Measurements from ENCODE around the gene ABCC1. TPM values are rescaled to one million over a fixed set of nuclear protein-coding genes. Genes with fewer than 3 reads are reported as not detected.
"Not testable (repeated sequence)": the region's sequence is repeated elsewhere in the genome, so short reads cannot be mapped to it uniquely, and the experiment has no call there.

Gene ABCC1
- total RNA-seq, 6 experiments from 2014 or later = 49.3 to 63.6 (median 57.1) TPM

DNA sequence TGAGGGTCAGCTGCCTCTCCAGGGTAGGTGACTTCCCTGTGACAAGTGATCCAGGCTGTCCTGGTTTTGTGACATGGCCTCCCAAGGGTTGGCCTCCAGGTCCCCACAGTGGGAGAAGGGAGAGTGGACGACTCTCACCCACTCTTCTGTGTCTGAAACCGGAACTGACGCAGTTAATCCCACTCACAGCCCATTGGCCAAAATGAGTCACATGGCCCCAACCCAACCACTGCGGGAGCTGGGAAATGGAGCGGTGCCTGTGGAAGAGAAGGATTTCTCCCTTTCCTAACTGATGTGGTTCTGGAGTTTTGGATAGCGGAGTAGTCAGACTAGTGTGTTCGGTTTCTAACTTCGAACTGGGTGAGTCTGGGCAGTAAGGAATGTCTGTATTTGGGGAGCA is 194.5 kb downstream of the ABCC1 start:
- H3K4me1 Mint-ChIP-seq (ENCODE audit: low read depth) = peaks cover 9% of the 10 kb centered on the region
- H3K36me3 Mint-ChIP-seq (ENCODE audit: low read depth) = peaks cover 7% of the 10 kb centered on the region
- no peak overlapping the region for H3K4me3 Mint-ChIP-seq
- TF ChIP-seq, protein P1, sequence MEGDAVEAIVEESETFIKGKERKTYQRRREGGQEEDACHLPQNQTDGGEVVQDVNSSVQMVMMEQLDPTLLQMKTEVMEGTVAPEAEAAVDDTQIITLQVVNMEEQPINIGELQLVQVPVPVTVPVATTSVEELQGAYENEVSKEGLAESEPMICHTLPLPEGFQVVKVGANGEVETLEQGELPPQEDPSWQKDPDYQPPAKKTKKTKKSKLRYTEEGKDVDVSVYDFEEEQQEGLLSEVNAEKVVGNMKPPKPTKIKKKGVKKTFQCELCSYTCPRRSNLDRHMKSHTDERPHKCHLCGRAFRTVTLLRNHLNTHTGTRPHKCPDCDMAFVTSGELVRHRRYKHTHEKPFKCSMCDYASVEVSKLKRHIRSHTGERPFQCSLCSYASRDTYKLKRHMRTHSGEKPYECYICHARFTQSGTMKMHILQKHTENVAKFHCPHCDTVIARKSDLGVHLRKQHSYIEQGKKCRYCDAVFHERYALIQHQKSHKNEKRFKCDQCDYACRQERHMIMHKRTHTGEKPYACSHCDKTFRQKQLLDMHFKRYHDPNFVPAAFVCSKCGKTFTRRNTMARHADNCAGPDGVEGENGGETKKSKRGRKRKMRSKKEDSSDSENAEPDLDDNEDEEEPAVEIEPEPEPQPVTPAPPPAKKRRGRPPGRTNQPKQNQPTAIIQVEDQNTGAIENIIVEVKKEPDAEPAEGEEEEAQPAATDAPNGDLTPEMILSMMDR (IDR thresholded peaks at IDR 0.05) = no peak
- H3K27ac Mint-ChIP-seq = no peak overlapping the region
- DNase-seq = no peak
- H3K27me3 Mint-ChIP-seq (ENCODE audit: insufficient read depth) = peaks cover 5% of the 10 kb centered on the region
- no peaks in the 10 kb centered on the region for H3K9me3 Mint-ChIP-seq

DNA sequence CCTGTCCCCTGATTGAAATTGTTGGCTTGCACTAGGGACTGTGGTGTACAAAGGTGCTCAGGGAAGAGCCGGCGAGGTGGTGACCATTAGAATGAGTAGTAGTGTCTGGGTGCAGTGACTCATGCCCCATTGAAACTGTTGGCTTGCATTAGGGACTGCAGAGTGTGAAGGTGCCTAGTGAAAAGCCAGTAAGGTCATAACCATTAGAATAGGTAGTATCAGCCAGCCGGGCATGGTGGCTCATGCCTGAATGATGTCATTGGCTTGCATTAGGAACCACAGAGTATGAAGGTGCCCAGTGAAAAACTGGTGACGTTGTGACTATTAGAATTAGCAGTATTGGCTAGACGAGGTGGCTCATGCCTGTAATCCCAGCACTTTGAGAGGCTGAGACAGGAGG is 195.0 kb downstream of the ABCC1 start:
- DNase-seq = peak; percentile 19
- H3K27ac Mint-ChIP-seq = peak overlapping the region; percentile 48

GRCh38 chr16:16145286-16145685 is 195.9 kb downstream of the ABCC1 start:
- DNase-seq = no peak
- Mint-ChIP-seq H3K4me3 (no peak overlapping the region), H3K27me3 (ENCODE audit: insufficient read depth) (peaks cover 5% of the 10 kb centered on the region; the same call in 1 of the 2 replicates), H3K4me1 (ENCODE audit: low read depth) (peaks cover 9% of the 10 kb centered on the region), H3K9me3 (no peaks in the 10 kb centered on the region), H3K36me3 (ENCODE audit: low read depth) (peaks cover 7% of the 10 kb centered on the region), H3K27ac (no peak overlapping the region)
- TF ChIP-seq, protein P1 (IDR thresholded peaks at IDR 0.05) = no peak; the same call in 1 of the 2 replicates

More for the DNA sequence above, 195.0 kb downstream of the ABCC1 start:
- Mint-ChIP-seq H3K36me3 (ENCODE audit: low read depth) (peaks cover 7% of the 10 kb centered on the region), H3K9me3 (no peaks in the 10 kb centered on the region), H3K4me3 (no peak overlapping the region; the same call in 1 of the 2 replicates), H3K4me1 (ENCODE audit: low read depth) (peaks cover 9% of the 10 kb centered on the region), H3K27me3 (ENCODE audit: insufficient read depth) (peaks cover 5% of the 10 kb centered on the region; the same call in 1 of the 2 replicates)
- TF ChIP-seq, protein P1 (IDR thresholded peaks at IDR 0.05) = no peak

DNA sequence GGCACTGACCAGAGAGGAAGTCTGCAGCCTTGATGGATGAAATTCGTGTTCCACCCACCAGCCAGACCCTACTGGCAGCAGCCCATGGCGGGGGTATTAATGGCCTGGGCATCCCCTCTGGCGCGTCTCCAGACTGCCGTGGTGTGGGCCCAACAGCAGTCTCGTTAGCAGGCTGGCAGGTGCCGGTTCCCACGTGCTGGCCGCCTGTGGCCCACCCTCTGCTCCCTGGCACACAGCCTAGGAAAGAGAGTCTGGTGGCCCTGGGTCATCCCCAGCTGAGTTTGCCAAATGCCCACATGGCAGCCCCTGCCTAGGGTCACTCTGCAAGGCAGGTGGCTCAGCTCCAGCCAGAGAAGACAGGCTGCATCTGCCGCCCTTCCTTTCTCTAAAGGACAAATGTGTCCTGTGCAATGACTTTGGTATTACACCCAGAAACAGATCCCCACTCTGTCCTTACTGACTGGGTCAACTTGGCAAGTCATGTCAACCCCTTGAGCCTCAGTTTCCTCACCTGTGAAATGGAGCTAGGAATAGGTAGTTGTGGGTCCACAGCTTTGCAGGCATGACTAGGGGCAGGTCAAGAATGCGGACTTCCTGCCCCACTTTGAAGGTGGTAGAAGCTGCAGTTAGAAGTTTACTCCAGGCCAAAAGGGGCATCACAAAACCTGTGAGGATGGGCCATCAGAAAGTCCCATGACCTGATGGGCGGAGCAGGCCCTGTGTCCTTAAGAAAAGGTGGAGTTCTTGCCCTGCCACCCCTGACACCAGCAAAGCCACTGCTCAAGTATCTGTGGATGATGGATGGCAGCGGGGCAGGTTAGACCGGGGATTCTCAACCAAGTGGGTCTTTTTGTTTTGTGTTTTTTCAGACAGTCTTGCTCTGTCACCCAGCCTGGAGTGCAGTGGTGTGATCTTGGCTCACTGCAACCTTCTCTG is 197.2 kb downstream of the ABCC1 start:
- H3K4me3 Mint-ChIP-seq = no peak overlapping the region
- TF ChIP-seq, protein P1 (IDR thresholded peaks at IDR 0.05) = no peak
- peaks cover 2% of the 10 kb centered on the region; the same call in 1 of the 2 replicates for H3K27me3 Mint-ChIP-seq (ENCODE audit: insufficient read depth)
- no peak for DNase-seq
- peaks cover 9% of the 10 kb centered on the region for H3K4me1 Mint-ChIP-seq (ENCODE audit: low read depth)
- H3K36me3 Mint-ChIP-seq (ENCODE audit: low read depth) = peaks cover 7% of the 10 kb centered on the region
- no peak overlapping the region for H3K27ac Mint-ChIP-seq
- no peaks in the 10 kb centered on the region for H3K9me3 Mint-ChIP-seq

GRCh38 chr16:16147316-16147999 is 198.0 kb downstream of the ABCC1 start:
- Mint-ChIP-seq H3K9me3 (no peaks in the 10 kb centered on the region), H3K27ac (no peak overlapping the region), H3K27me3 (ENCODE audit: insufficient read depth) (peaks cover 2% of the 10 kb centered on the region; the same call in 1 of the 2 replicates), H3K4me1 (ENCODE audit: low read depth) (peaks cover 9% of the 10 kb centered on the region), H3K4me3 (no peak overlapping the region), H3K36me3 (ENCODE audit: low read depth) (peaks cover 7% of the 10 kb centered on the region)
- no peak for DNase-seq
- TF ChIP-seq, protein P1 (IDR thresholded peaks at IDR 0.05) = no peak

- H3K4me3 Mint-ChIP-seq; H3K36me3 Mint-ChIP-seq (ENCODE audit: low read depth); H3K4me1 Mint-ChIP-seq (ENCODE audit: low read depth); H3K9me3 Mint-ChIP-seq; DNase-seq; H3K27ac Mint-ChIP-seq; H3K27me3 Mint-ChIP-seq (ENCODE audit: insufficient read depth): not testable (repeated sequence)
Observed at GRCh38 chr16:16148000-16148599, 198.7 kb downstream of the ABCC1 start.
